Stimulated activated CD4-positive, alpha-beta T cell treated with anti-CD3 and anti-CD28 coated beads, Interleukin-4, amount 100 ng/mL, for 4 hours (primary cell): ENCODE results near the gene MSL2.
"Not testable (repeated sequence)": the region's sequence is repeated elsewhere in the genome, so short reads cannot be mapped to it uniquely, and the experiment has no call there.

Experiments
- DNase-seq, 2 experiments: peaks; one replicate each; pipeline ENCODE4 v3.0.0-alpha.2; 2020

The MSL2 gene

DNA sequence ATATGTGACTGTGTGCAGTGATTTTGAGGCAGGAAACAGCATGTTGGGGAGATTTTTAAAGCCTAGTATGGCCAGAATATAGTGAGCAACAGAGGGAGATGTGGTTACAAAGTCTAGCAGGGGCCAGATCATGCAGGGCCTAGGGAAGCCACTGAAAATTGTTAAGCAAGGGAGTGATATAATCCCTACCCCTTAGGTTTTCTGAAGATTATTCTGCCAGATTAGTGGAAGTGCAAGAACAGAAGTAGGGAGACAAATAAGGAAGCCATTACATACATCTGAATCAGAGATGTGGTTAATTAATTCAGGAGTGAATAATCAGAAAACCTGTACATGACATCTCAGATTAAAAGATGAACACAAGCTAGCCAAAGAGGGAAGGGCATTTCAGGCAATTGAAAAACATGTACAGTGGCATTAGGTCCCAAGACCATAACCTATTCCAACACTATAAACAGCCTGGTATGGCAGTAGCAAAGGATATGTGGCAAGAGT, 54.8 kb downstream of the MSL2 start:
- no peak for DNase-seq

DNA sequence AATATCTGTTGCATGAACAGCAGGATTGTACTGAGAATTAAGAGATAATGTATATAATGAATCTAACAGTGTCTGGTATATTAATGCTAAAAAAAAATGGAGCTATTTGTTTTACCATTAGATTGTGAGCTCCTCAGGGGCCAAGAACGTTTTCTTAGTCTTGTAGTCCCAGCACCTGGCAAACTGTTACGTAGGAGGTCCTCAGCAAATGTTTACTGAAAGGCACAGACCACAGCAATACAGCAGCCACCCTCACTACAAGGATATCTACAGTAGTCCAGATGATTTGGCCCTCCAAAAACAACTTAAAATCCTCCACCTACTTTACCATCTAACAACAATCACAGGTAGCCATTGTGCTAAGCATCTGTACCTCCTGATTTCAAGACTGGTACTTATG, 59.7 kb downstream of the MSL2 start:
- no peak for DNase-seq

DNA sequence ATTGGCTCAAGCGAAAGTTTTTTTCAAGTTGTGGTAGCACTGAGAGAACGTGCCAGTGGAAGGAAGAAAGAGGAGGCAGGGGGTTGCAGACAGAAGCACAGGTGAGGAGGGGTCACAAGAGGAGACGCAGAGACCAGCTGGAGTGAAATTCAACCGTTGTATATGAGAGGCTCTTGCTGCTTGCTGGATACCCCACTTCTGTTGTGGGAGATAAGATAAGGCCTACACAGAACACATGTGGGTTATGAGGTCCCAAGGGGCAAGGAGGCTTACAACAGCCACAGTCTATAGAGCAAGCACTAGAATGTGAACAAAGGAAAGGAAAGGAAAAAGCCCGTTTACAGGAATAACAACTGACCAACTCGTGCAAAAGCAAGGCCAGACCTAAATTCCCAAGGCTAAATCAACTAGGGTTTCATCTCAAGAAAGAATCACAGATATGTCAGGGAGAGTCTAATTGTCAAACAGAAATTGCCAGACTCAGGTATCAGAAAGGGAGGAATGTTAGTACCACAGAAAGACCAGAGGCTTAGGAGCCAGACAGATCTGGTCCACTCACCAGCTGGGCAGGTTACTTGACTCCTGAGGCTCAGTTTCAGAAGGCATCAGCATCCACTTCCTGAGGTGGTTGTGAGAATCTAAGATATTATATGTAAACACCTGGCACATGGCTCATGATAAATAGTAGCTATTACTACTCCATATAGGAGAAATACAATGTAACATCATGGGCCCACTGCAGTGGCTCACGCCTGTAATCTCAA, 60.9 kb downstream of the MSL2 start:
- DNase-seq = no peak

DNA sequence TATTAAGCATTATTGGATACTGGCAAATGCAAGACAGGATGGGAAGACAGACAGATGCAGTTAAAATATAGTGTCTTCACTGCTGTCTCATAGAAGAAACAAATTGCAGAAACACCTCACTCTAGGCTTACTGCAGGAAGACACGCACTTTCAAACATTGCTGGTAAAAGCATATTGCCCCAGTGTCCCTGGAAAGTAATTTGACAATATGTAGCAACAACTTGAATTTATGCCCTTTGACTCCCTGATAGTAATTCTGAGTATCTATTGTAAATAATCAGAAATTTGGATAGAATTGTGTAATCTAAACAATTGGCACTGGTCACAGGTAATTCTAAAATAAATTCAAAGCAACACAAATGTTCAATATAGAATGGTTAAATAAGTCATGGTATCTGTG, 62.0 kb downstream of the MSL2 start:
- DNase-seq = no peak

DNA sequence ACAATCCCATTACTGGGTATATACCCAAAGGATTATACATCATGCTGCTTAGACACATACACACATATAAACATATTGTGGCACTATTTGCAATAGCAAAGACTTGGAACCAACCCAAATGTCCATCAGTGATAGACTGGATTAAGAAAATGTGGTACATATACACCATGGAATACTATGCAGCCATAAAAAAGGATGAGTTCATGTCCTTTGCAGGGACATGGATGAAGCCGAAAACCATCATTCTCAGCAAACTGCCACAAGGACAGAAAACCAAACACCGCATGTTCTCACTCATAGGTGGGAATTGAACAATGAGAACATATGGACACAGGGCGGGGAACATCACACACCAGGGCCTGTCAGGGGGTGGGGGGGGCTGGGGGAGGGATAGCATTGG, 64.5 kb downstream of the MSL2 start:
- DNase-seq = not testable (repeated sequence)

DNA sequence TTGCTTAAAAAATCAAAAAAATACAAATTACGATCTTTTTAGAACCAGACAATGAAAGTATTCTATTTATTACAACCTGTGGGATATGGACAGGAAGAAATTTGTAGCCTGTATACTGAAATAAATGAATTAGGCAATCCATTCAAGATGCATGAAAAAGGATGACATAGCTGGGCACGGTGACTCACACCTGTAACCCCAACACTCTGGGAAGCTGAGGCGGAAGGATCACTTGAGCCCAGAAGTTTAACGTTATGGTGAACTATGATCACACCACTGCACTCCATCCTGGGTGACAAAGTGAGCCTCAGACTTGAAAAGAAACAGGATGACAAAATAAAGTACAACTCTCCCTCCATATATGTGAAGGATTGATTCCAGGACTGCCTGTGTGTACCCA, 74.1 kb downstream of the MSL2 start:
- DNase-seq = no peak

DNA sequence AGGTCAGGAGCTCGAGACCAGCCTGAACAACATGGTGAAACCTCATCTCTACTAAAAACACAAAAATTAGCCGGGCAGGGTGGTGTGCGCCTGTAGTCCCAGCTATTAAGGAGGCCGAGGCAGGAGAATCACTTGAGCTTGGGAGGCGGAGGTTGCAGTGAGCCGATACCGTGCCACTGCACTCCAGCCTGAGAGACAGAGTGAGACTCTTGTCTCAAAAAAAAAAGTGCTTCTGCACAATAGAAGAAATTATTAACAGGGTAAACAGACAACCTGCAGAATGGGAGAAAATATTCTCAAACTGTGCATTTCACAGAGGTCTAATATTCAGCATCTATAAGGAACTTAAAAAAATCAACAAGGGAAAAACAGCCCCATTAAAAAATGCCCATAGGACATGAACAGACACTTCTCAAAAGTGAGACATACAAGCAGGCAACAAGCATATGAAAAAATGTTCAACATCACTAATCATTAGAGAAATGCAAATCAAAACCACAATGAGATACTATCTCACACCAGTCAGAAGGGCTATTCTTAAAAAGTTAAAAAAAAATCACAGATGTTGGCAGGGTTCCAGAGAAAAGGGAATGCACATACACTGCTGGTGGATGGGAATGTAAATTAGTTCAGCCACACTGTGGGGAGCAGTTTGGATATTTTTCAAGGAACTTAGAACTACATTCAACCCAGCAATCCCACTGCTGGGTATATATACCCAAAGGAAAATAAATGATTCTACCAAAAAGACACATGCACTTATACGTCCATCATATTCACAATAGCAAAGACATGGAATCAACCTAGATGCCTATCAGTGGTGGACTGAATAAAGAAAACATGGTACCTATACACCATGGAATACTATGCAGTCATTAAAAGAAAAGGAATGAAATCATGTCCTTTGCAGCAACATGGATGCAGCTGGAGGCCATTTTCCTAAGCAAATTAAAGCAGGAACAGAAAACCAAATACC, 75.5 kb downstream of the MSL2 start:
- no peak for DNase-seq

DNA sequence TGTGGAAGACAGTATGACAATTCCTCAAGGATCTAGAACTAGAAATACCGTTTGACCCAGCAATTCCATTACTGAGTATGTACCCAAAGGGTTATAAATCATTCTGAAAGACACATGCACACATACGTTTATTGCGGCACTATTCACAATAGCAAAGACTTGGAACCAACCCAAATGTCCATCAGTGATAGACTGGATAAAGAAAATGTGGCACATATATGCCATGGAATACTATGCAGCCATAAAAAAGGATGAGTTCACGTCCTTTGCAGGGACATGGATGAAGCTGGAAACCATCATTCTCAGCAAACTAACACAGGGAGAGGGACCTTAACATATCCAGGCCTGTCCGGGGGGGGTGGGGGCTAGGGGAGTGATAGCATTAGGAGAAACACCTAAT, 76.4 kb downstream of the MSL2 start:
- DNase-seq = not testable (repeated sequence)

DNA sequence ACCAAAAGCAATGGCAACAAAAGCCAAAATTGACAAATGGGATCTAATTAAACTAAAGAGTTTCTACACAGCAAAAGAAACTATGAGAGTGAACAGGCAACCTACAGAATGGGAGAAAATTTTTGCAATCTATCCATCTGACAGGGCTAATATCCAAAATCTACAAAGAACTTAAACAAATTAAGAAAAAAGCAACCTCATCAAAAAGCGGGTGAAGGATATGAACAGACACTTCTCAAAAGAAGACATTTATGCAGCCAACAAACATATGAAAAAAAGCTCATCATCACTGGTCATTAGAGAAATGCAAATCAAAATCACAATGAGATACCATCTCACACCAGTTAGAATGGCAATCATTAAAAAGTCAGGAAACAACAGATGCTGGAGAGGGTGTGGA, 76.8 kb downstream of the MSL2 start:
- not testable (repeated sequence) for DNase-seq

DNA sequence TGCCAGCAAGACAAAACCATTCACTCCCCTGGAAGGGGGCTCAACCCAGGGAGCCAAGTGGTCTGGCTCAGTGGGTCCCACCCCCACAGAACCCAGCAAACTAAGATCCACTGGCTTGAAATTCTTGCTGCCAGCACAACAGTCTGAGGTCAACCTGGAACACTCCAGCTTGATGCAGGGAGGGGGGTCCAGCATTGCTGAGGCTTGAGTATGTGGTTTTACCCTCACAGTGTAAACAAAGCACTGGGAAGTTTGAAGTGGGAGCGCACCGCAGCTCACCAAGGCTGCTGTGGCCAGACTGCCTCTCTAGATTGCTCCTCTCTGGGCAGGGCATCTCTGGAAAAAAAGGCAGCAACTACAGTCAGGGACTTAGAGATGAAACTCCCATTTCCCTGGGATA, 81.7 kb downstream of the MSL2 start:
- no peak for DNase-seq

DNA sequence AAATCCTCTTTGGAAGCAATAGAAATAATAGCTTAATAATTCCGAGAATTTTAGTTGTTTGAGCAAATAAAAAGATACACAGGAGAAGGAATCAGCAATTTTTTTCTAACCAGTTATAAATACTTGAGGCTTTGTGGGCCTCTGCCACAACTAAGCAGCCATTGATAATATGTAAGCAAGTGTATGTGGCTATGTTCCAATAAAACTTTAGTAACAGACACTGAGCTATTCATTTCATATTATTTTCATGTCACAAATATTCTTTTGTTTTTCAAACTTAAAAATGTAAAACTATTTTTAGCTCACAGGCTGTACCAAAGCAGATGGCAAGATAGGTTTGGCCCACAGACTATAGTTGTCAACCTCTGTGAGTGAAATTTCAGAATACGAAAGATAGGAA, 85.7 kb downstream of the MSL2 start:
- DNase-seq = no peak

DNA sequence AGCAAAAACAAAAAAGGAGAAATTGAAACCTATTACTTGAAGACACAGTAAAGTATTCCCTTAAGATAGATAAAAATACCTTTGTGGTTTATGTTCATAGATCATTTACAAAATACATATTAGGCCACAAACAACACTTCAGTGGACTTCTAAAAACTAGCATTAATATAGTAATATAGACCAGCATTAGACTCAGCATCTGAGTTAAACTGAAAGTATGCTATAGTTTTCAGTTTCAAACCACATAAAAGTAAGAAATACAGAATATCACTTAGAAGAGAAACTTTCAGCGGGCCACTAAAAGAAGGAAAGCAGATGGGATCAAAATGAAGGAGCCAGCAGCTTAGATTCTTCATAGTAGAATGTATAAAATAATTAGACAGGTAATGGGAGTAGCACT, 86.6 kb downstream of the MSL2 start:
- DNase-seq = no peak

DNA sequence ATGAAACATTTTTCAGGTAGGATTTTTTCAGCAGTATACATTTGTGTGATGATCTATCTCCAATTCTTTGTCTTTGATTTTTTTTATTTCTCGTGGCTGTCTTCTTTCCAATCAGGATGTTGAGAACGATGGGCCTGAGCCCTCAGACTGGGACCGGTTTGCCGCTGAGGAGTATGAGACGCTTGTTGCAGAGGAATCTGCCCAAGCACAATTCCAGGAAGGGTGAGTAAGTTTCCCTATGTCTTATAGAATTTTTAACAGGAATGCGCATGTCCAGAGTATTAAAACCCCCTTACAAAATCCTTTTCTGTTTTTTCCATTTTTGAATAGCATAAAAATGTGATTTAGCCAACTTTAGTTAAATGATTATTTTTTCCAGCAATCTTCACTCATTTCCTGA, 90.0 kb downstream of the MSL2 start:
- DNase-seq = no peak

DNA sequence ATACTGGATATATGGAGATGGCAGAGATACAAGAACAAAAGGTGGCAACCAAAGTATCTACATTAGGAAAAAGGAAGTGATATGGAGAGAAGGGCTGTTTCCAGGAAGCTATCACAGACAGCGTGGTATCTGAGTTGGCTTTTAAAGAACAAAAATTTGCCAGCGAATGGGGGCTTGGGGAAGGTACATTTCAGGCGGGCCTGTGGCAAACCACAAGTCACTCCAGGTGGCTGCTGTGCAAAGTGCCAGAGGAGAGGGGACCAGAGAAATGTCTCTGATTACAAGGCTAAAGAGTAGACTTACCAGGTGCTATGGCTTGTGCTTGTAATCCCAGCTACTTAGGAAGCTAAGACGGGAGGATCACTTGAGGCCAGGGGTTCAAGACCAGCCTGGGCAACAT, 91.1 kb downstream of the MSL2 start:
- DNase-seq = no peak
